OCI-LY1 (cell line): ENCODE data around the gene DUSP1.

ENCODE experiments used
- EZH2 ChIP-seq: fragments of 200-600 bp; sonication (generic), shearing (Covaris generic); IDR thresholded peaks from 2 replicates; pipeline ENCODE4 v1.8.0; 2017; ENCODE audit warnings: borderline replicate concordance, mixed run types, mild to moderate bottlenecking, antibody characterized with exemption, low read length, moderate library complexity, mixed read lengths
- TF ChIP-seq, protein P1 (sequence below): fragments of 200-600 bp; sonication (generic), shearing (Covaris generic); IDR thresholded peaks from 2 replicates; pipeline ENCODE4 v1.5.1; 2017; ENCODE audit warnings: mild to moderate bottlenecking, antibody characterized with exemption, low read length, moderate library complexity, mixed read lengths

DNA sequence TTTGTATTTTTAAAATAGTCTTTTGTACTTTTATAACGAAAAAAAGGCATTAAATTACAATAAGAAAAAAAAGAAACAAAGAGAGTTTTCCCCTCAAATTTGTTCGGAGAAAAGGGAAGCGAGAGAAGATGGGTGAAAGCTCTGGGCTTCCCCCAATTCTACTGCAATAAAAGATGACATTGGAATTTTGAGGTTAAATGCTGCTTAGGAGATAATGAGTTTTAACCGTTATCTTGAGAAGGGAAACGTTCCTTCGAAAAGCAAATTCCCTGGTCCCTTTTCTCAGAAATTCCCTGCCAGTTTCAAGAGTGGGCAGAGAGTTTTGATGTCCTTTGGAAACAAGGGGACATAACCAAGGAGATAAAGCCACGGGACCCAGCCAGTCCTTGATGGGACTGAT, 44.6 kb upstream of the DUSP1 start:
- TF ChIP-seq, protein P1, sequence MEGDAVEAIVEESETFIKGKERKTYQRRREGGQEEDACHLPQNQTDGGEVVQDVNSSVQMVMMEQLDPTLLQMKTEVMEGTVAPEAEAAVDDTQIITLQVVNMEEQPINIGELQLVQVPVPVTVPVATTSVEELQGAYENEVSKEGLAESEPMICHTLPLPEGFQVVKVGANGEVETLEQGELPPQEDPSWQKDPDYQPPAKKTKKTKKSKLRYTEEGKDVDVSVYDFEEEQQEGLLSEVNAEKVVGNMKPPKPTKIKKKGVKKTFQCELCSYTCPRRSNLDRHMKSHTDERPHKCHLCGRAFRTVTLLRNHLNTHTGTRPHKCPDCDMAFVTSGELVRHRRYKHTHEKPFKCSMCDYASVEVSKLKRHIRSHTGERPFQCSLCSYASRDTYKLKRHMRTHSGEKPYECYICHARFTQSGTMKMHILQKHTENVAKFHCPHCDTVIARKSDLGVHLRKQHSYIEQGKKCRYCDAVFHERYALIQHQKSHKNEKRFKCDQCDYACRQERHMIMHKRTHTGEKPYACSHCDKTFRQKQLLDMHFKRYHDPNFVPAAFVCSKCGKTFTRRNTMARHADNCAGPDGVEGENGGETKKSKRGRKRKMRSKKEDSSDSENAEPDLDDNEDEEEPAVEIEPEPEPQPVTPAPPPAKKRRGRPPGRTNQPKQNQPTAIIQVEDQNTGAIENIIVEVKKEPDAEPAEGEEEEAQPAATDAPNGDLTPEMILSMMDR, result no peak
- TF ChIP-seq EZH2, result no peak
